AML-193 (cell line): Measurements from ENCODE around the gene CNOT11.
A peak's percentile ranks its signal among the peaks of the same experiment; 100 is the strongest.
"Not testable (repeated sequence)": the region's sequence is repeated elsewhere in the genome, so short reads cannot be mapped to it uniquely, and the experiment has no call there.

Experiments used
- DNase-seq, 2 experiments: peaks; one replicate each; lab custom pipeline; 2025; lab: John Stamatoyannopoulos, UW

CNOT11 gene

DNA sequence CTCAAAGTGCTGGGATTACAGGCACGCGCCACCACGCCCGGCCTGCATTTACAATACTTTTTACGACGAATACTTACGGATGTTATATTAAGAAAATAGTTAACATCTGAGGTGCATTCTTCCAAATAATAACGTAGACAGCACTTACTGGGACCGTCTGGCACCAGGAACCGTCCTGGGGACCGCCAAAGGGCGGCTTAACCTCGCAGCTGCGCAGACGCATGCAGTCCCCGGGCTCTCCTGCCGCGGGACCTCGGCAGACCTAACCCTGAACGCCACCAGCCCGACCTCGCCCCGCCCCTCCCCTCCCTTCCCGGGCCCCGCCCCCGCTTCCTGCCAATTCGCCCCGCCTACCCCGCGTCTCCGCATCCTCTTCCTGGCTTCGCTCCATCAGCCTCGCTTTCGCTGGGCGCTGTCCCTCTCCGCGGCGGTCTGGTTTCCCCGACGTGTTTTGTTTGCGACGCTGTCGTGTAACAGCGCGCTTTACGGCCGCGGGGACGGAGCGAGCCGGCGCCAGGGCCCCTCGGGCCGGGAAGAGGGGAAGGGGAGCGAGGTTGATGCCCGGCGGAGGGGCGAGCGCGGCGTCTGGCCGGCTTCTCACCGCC, at the start of gene CNOT11:
CNOT11 (plus strand) TSS at position 479 of the 605 bp plus-strand sequence; CDS start at position 558, 79 bp downstream.
- peak; percentile 94 for DNase-seq

DNA sequence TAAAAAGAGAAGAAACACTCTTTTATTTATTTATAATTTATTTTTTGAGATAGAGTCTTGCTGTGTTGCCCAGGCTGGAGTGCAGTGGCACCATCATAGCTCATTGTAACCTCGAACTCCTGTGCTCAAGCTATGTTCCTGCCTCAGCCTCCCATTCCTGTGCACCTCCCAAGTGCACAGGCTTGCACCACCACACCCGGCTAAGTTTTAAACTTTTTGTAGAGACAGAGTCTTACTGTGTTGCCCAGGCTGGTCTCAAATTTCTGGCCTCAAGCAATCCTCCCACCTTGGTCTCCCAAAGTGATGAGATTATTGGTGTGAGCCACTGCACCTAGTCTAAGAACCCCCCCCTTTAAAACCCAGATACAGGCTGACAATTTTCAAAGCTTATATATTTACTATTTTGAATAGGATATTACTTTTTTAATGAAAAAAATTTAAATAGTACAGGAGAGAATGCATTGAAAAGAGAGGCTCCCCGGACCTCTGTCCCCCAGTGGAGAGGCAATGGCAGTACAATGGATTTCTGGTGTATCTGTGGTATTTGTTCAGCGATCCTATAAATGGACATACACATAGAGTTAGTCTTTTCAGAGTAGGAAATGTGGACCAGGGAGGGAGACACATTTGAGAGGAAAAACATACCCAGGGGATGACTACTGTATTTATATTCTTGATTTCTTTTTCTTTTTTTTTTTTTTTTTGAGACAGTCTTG, 48.1 kb upstream of the CNOT11 start:
- DNase-seq, result no peak

DNA sequence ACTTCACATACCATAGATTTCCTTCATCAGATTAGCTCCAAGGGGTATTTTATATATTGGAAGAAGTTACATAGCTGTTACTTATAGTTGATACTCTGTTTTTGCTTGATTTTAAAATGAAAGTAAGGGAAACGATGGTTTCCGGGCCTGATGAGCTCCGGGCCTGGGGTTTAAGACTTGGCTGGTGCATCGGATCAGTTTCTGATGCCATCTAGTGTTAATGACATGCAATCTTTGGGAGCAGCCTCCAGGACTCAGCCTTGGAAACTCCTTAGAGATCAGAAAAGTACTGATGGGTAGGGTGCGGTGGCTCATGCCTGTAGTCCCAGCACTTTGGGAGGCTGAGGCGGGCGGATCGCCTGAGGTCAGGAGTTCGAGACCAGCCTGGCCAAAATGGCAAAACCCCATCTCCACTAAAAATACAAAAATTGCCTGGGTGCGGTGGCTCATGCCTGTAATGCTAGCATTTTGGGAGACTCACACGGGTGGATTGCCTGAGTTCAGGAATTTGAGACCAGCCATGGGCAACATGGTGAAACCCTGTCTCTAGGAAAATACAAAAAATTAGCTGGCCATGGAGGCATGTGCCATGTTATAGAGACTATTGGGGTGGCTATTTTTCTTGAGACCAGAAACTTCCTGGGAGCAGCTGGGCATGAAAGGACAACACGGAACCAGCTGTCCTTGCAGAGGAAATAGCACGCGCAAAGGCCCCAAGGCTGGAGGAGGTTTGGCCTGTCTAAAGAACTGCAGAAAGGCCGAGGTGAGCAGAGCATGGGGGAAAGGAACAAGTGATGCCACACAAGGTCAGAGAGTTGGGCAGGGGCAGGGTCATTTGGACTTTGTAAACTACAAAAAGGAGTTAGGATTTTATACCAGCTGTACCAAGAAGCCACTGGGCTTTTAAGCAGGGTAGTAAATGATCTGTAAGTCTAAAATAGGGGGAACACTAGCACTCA, 46.9 kb upstream of the CNOT11 start:
- peak; percentile 71 to 75 for DNase-seq

DNA sequence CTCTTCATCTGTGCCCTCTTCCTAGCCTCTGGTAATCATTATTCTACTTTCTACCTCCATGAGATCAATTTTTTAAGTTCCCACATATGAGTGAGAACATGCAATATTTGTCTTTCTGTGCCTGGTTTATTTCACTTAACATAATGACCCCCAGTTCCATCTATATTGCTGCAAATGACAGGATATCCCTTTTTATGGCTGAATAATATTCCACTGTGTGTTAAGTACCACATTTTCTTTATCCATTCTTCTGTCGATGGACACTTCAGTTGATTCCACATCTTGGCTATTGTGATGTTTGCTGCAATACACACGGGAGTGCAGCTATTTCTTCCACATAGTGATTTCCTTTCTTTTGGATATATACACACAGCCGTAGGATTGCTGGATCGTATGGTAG, 43.9 kb upstream of the CNOT11 start:
- no peak for DNase-seq

DNA sequence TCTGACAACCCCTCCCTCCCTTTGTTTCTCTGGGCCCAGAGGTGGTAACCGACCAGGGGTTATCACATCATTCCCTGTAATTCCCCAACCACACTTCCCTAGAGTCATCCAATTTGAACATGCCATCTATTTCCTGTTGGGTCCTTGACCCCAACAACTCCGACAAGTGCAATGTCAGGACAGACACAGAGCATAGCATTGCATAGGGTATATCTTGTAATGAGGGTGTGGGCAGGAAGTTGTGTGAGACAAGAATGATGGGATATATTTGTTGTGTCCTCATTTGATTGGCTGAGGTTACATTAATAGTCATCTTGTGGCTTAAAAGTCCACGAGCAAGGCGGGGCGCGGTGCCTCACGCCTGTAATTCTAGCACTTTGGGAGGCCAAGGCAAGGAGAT, 33.4 kb upstream of the CNOT11 start:
- DNase-seq, result no peak

DNA sequence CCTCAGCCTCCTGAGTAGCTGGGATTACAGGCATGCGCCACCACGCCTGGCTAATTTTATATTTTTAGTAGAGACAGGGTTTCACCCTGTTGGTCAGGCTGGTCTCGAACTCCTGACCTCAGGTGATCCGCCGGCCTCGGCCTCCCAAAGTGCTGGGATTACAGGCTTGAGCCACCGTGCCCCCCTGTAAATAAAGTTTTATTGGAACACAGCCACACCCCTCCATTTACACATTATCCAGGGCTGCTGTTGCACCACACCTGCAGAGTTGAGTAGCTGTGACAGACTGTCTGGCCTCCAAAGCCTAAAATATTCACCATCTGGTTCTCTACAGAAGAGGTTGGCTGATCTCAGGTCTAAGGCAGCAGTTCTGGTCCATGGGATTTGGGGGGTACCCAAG, 32.6 kb upstream of the CNOT11 start:
- DNase-seq, result not testable (repeated sequence)

- peak; percentile 78 to 87 for DNase-seq
Observed at GRCh38 chr2:101223814-101224231, 28.9 kb upstream of the CNOT11 start.

GRCh38 chr2:101230541-101231001, 22.1 kb upstream of the CNOT11 start:
- no peak for DNase-seq

DNA sequence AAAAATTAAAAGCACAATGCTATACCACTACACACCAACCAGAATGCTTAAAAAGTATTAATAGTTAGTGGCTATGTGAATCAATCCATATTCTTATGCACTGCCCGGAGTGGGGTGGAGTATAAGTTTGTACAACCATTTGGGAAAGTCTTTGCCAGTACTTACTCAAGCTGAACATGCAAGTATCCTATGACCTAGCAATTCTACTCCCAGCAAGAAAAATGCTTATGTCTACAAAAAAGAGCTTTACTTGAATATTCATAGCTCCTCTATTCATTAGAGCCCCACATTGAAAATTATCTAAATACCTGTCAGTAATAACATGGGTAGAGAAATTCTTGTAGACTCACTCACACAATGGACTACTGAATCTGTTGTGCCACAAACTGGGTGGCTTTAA, 21.4 kb upstream of the CNOT11 start:
- DNase-seq, result no peak

DNA sequence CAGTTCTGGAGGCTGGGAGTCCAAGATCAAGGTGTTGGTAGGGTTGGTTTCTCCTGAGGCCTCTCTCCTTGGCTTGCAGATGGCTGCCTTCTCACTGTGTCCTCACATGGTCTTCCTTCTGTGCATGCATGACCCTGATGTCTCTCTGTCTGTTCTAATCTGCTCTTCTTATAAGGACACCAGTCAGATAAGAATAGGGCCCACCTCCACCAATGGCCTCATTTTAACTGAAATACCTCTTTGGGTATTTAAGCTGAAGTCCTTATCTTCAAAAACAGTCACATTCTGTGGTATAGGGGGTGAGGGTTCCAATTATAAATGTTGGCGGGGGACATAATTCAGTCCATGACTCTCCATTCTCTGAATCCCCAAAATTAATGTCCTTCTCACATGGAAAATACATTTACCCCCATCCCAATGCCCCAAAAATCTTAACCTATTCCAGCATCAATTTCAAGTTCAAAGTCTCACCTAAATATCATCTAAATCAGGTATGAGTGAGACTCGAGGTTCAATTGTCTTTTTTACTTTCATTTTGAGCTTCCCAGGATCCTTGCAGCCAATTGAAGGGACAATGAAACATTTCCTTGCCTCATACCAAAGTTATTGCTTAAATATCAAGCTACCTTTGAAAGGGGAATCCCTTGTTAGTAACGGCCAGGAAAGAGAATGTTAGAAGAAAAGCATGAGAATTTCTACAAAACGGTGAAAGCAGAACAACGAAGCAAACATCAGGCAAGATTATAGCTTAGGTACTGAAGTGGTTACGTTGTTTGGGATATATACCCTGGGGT, 20.6 kb upstream of the CNOT11 start:
- DNase-seq, result no peak

- DNase-seq, result no peak
Observed at GRCh38 chr2:101232770-101233169, 19.9 kb upstream of the CNOT11 start.

DNA sequence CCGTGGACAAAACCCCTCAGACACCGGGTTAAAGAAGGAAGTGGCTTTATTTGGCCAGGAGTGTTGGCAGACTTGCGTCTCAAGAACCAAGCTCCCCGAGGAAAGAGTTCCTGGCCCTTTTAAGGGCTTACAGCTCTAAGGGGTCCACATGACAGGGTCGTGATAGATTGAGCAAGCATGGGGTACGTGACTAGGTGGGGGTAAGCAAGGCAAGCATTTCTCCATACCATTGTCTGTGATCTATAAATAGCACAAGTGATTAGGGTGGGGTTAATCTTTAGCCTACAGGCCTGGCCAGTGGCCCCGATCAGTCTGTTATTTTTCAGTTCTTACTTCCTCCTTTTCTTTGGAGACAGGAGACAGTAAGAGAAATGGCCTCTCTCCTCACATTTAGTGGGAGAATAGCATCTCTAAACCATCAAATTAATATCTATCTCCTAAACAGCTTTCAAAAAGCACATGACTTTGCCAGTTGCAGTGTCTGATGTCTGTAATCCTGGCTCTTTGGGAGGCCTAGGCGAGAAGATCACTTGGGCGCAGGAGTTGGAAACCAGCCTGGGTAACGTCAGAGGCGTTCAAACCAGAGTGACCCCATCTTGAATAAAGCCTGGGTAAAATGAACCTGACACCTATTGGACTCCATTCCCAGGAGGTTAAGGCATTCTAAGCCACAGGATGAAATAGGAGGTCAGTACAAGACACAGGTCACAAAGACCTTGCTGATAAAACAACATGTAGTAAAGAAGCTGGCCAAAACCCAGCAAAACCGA, 18.3 kb upstream of the CNOT11 start:
- no peak for DNase-seq

GRCh38 chr2:101235956-101236355, 16.7 kb upstream of the CNOT11 start:
- DNase-seq, result not testable (repeated sequence)

DNA sequence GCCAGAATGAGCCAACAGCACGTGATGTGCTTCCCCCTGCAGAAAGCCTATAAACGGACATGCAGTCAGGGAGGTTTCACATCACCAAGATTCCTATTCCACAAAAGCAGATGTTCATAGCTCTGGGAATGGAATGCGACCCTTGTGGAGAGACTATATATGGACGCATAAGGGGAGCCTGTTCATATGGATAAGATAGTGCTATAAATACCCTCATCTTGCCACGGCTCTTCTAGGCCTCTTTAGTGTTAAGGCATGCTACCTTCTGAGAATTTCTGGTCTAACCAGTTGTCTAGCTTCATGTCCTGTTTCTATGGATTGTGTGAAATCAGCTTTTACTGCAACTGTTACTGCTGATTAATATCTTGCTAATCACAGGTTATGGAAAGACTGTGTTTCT, 14.7 kb upstream of the CNOT11 start:
- not testable (repeated sequence) for DNase-seq

DNA sequence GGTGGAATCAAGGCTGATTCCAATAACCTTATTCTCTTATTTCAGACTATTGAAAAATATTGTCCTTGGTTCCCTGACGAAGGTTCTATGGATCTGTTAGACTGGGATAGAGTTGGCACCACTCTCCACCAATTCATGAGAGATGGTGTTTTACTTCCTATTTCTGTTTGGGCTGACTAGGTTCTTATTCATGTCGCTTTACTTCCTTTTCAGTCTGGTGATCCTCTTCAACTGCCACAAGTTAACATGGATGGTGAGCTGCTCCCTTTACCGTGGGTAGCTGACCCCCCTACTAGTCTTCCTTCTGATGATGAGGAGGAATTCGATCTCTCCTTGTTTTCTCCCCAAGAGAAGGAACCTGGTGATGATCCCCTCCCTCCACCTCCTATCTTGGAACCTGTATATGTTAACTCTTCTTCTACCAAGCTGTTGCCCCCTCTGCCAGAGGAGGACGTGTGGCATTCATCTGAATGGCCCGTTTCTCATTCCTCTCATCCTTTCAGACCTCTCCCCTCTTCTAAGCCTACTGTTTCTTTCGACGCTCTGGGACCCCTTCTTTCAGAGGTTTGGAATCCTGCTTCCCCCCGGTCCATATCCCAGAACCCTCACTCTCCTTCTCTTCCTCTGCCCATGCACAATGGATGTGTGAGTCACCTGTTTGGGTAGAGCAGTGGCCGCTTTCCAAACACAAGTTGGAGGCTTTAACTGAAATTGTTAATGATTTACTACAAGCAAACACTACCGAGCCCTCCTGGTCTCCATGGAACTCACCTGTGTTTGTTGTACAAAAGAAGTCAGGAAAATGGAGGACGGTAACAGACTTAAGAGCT, 13.5 kb upstream of the CNOT11 start:
- DNase-seq, result no peak

DNA sequence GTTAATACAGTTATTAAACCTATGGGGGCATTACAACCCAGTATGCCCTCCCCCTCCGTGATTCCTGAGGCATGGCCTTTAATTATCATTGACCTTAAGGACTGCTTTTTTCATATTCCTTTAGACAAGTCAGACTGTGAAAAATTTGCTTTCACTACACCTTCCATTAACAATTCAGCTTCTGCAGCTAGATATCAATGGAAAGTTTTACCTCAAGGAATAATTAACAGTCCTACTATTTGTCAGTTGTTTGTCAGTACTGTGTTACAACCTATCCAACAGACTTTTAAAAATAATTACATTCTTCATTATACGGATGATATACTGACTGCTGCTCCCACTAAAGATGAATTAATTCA, 12.9 kb upstream of the CNOT11 start:
- DNase-seq, result not testable (repeated sequence)

GRCh38 chr2:101240694-101241093, 12.0 kb upstream of the CNOT11 start:
- peak; percentile 13 to 50 for DNase-seq

GRCh38 chr2:101241158-101241557, 11.5 kb upstream of the CNOT11 start:
- DNase-seq, result no peak

DNA sequence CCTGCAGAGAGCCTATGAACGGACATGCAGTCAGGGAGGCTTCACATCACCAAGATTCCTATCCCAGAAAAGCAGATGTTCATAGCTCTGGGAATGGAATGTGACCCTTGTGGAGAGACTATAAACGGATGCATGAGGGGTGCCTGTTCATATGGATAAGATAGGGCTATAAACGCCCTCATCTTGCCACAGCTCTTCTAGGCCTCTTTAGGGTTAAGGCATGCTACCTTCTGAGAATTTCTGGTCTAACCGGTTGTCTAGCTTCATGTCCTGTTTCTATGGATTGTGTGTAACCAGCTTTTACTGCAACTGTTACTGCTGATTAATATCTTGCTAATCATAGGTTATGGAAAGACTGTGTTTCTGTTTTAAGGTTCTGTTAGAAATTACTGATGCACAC, 8.3 kb upstream of the CNOT11 start:
- not testable (repeated sequence) for DNase-seq

GRCh38 chr2:101244899-101245298, 7.8 kb upstream of the CNOT11 start:
- not testable (repeated sequence) for DNase-seq
